HEK293 (cell line): Measurements from ENCODE around the gene POLR1G.
A peak's percentile ranks its signal among the peaks of the same experiment; 100 is the strongest.

ENCODE experiments used
- OSR2 ChIP-seq: fragments of 450-650 bp; formaldehyde crosslinking; IDR thresholded peaks from 2 replicates; pipeline ENCODE4 v1.5.1; 2016; ENCODE audit warnings: missing biosample characterization, missing genetic modification characterization
- PRDM4 ChIP-seq: fragments of 450-650 bp; formaldehyde crosslinking; IDR thresholded peaks from 2 replicates; pipeline ENCODE4 v1.5.1; 2017; ENCODE audit warnings: missing biosample characterization, missing genetic modification characterization
- ZBTB10 ChIP-seq: fragments of 450-650 bp; formaldehyde crosslinking; IDR thresholded peaks from 2 replicates; pipeline ENCODE4 v1.5.1; 2016; ENCODE audit warnings: missing biosample characterization, missing genetic modification characterization
- ZBTB17 ChIP-seq: fragments of 450-650 bp; formaldehyde crosslinking; IDR thresholded peaks from 2 replicates; pipeline ENCODE4 v1.5.1; 2016; ENCODE audit warnings: missing biosample characterization, missing genetic modification characterization
- ZBTB20 ChIP-seq: fragments of 450-650 bp; formaldehyde crosslinking; IDR thresholded peaks from 2 replicates; pipeline ENCODE4 v1.5.1; 2016; ENCODE audit warnings: missing biosample characterization, missing genetic modification characterization
- ZIC2 ChIP-seq: fragments of 450-650 bp; formaldehyde crosslinking; IDR thresholded peaks from 2 replicates; pipeline ENCODE4 v1.5.1; 2016; ENCODE audit warnings: missing biosample characterization, missing genetic modification characterization
- ZNF292 ChIP-seq: fragments of 450-650 bp; formaldehyde crosslinking; IDR thresholded peaks from 2 replicates; pipeline ENCODE4 v1.5.1; 2016; ENCODE audit warnings: low read depth, missing biosample characterization, missing genetic modification characterization, borderline replicate concordance
- ZNF335 ChIP-seq: fragments of 450-650 bp; formaldehyde crosslinking; conservative IDR thresholded peaks from 2 replicates; pipeline ENCODE4 v1.5.1; 2016; ENCODE audit warnings: missing biosample characterization, missing genetic modification characterization
- ZNF449 ChIP-seq: fragments of 450-650 bp; formaldehyde crosslinking; IDR thresholded peaks from 2 replicates; pipeline ENCODE4 v1.5.1; 2017; ENCODE audit warnings: missing biosample characterization, mild to moderate bottlenecking, missing genetic modification characterization, moderate library complexity
- ZNF518A ChIP-seq: fragments of 450-650 bp; formaldehyde crosslinking; conservative IDR thresholded peaks from 2 replicates; pipeline ENCODE4 v1.5.1; 2016; ENCODE audit warnings: low read depth, missing biosample characterization, missing genetic modification characterization
- ZNF596 ChIP-seq: fragments of 450-650 bp; IDR thresholded peaks from 2 replicates; pipeline ENCODE4 v1.5.0; 2018; ENCODE audit warnings: missing biosample characterization, mild to moderate bottlenecking, missing genetic modification characterization, moderate library complexity
- ZNF623 ChIP-seq: fragments of 450-650 bp; formaldehyde crosslinking; IDR thresholded peaks from 2 replicates; pipeline ENCODE4 v1.5.1; 2016; ENCODE audit warnings: missing biosample characterization, missing genetic modification characterization
- ZNF626 ChIP-seq: fragments of 450-650 bp; sonication (Bioruptor Pico); formaldehyde crosslinking; IDR thresholded peaks from 2 replicates; pipeline ENCODE4 v1.5.1; 2018; ENCODE audit warnings: missing biosample characterization, missing genetic modification characterization, inconsistent platforms
- ZNF768 ChIP-seq: fragments of 450-650 bp; formaldehyde crosslinking; IDR thresholded peaks from 2 replicates; pipeline ENCODE4 v1.5.1; 2018; ENCODE audit warnings: missing biosample characterization, mild to moderate bottlenecking, missing genetic modification characterization
- ZNF837 ChIP-seq: fragments of 450-650 bp; formaldehyde crosslinking; IDR thresholded peaks from 2 replicates; pipeline ENCODE4 v1.5.1; 2016; ENCODE audit warnings: missing biosample characterization, missing genetic modification characterization
- TF ChIP-seq, protein P1 (sequence below): fragments of 450-650 bp; formaldehyde crosslinking; IDR thresholded peaks from 2 replicates; pipeline ENCODE4 v1.5.1; 2016; ENCODE audit warnings: missing biosample characterization, missing genetic modification characterization
- TF ChIP-seq, protein P2 (sequence below): fragments of 450-650 bp; formaldehyde crosslinking; IDR thresholded peaks from 2 replicates; pipeline ENCODE4 v1.5.1; 2016; ENCODE audit warnings: missing biosample characterization, missing genetic modification characterization, borderline replicate concordance

Gene POLR1G

DNA sequence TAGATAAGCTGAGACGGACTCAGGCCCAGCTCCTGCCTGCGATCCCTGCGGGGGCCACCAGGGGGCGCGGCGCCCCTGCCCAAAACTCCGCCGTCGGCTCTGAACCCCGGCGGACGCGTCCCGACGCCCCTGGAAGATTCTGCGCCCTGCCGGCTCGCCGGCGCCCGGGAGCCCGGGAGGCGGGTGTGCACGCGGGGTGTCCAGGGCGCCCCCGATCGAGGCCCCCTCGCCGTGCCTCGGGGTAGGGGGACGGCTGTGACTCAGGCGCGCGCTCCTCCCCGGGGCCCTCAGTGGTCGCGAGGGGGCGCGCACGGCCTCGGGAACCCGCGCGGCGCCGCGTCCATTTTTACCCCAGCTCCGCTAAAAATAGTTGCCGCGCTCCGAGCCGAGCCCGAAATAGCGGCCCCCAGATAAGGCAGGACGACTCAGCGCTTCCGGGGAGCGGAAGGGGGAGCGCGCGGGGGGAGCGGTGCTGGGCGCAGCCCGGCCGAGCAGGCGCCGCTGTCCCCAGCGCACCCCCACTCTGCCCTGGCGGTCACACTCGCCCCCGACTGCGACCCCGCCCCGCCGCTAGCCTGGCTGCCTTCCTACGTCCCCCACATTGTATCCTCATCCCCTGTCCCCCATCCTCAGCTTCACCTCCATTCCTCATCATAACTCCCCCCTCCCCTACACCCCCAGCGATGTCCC, 33.3 kb downstream of the POLR1G start (continued):
- no peak for TF ChIP-seq ZNF518A (tag by site-specific recombination)
- TF ChIP-seq, protein P1, sequence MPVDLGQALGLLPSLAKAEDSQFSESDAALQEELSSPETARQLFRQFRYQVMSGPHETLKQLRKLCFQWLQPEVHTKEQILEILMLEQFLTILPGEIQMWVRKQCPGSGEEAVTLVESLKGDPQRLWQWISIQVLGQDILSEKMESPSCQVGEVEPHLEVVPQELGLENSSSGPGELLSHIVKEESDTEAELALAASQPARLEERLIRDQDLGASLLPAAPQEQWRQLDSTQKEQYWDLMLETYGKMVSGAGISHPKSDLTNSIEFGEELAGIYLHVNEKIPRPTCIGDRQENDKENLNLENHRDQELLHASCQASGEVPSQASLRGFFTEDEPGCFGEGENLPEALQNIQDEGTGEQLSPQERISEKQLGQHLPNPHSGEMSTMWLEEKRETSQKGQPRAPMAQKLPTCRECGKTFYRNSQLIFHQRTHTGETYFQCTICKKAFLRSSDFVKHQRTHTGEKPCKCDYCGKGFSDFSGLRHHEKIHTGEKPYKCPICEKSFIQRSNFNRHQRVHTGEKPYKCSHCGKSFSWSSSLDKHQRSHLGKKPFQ (tag by site-specific recombination), result no peak
- TF ChIP-seq ZNF335 (tag by site-specific recombination), result peak; percentile 75
- no peak for TF ChIP-seq PRDM4 (tag by site-specific recombination)
- peak; percentile 82 for TF ChIP-seq ZBTB20 (tag by site-specific recombination)
- TF ChIP-seq ZNF449 (tag by site-specific recombination), result no peak
- TF ChIP-seq, protein P2, sequence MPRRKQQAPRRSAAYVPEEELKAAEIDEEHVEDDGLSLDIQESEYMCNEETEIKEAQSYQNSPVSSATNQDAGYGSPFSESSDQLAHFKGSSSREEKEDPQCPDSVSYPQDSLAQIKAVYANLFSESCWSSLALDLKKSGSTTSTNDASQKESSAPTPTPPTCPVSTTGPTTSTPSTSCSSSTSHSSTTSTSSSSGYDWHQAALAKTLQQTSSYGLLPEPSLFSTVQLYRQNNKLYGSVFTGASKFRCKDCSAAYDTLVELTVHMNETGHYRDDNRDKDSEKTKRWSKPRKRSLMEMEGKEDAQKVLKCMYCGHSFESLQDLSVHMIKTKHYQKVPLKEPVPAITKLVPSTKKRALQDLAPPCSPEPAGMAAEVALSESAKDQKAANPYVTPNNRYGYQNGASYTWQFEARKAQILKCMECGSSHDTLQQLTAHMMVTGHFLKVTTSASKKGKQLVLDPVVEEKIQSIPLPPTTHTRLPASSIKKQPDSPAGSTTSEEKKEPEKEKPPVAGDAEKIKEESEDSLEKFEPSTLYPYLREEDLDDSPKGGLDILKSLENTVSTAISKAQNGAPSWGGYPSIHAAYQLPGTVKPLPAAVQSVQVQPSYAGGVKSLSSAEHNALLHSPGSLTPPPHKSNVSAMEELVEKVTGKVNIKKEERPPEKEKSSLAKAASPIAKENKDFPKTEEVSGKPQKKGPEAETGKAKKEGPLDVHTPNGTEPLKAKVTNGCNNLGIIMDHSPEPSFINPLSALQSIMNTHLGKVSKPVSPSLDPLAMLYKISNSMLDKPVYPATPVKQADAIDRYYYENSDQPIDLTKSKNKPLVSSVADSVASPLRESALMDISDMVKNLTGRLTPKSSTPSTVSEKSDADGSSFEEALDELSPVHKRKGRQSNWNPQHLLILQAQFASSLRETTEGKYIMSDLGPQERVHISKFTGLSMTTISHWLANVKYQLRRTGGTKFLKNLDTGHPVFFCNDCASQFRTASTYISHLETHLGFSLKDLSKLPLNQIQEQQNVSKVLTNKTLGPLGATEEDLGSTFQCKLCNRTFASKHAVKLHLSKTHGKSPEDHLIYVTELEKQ (tag by site-specific recombination), result no peak
- no peak for TF ChIP-seq OSR2 (tag by site-specific recombination)
- TF ChIP-seq ZNF626, result 0 out of 2 replicates have a peak, but pooled peaks have one; percentile 14
- no peak for TF ChIP-seq ZNF768 (tag by site-specific recombination)
- no peak for TF ChIP-seq ZNF596 (tag by site-specific recombination)
- TF ChIP-seq ZNF837 (tag by site-specific recombination), result no peak
- no peak for TF ChIP-seq ZNF623 (tag by site-specific recombination)
- TF ChIP-seq ZBTB17 (tag by site-specific recombination), result peak; percentile 54; the same call in 1 of the 2 replicates
- no peak for TF ChIP-seq ZNF292 (tag by site-specific recombination)
- TF ChIP-seq ZBTB10, result peak; percentile 45; the same call in 1 of the 2 replicates
- peak; percentile 39; the same call in 1 of the 2 replicates for TF ChIP-seq ZIC2 (tag by site-specific recombination)
